Stomach (tissue), 9 donors: Measurements from ENCODE around the gene GAK. TPM values are rescaled to one million over a fixed set of nuclear protein-coding genes. Genes with fewer than 3 reads are reported as not detected.

Experiments used
- DNase-seq, 2 donors: peaks; one replicate each; pipeline versions ENCODE4 v3.0.0 to v3.0.0-alpha.2; 2013 to 2019
- H3K27ac ChIP-seq, 5 donors: fragments of 200-600 bp in 4 of 5; sonication (generic) in 4 of 5; one replicate each; pipeline ENCODE4 v1.5.1; 2013 to 2019; ENCODE audit warnings: mild to moderate bottlenecking in 1 of 5, moderate library complexity in 1 of 5
- H3K27me3 ChIP-seq, 3 donors: fragments of 200-600 bp; sonication (generic); one replicate each; pipeline ENCODE4 v1.5.1; 2017 to 2019; ENCODE audit warnings: mixed run types in 1 of 3
- H3K36me3 ChIP-seq, 4 donors: fragments of 200-600 bp; sonication (generic); 1 replicate in 3 of 4; 2 replicates in 1 of 4; pipeline ENCODE4 v1.5.1; 2016 to 2019
- H3K4me1 ChIP-seq, 4 donors: fragments of 200-600 bp; sonication (generic); one replicate each; pipeline ENCODE4 v1.5.1; 2016 to 2019
- H3K4me3 ChIP-seq, 4 donors: fragments of 200-600 bp; sonication (generic) in 3 of 4; one replicate each; pipeline ENCODE4 v1.5.1; 2016 to 2019; ENCODE audit warnings: mild to moderate bottlenecking in 1 of 4
- H3K9me3 ChIP-seq, 4 donors: fragments of 200-600 bp; sonication (generic); one replicate each; pipeline ENCODE4 v1.5.1; 2016 to 2019
- CTCF ChIP-seq, 7 experiments: fragments of 450-650 bp in 4 of 7; fragments of 200-600 bp in 3 of 7; sonication (generic) in 3 of 7; IDR thresholded peaks; one replicate each; pipeline ENCODE4 v1.5.1; 2016 to 2019; ENCODE audit warnings: antibody characterized with exemption in 7 of 7, control low read depth in 2 of 7, mild to moderate bottlenecking in 1 of 7
- EP300 ChIP-seq: sonication (generic); formaldehyde crosslinking; IDR thresholded peaks from one replicate; pipeline ENCODE4 v1.6.1; 2017; ENCODE audit warnings: antibody characterized with exemption
- POLR2A ChIP-seq, 4 donors: fragments of 450-650 bp; IDR thresholded peaks; one replicate each; pipeline ENCODE4 v1.6.1; 2016; ENCODE audit warnings: antibody characterized with exemption in 4 of 4, control low read depth in 2 of 4, mild to moderate bottlenecking in 1 of 4, moderate library complexity in 1 of 4
- POLR2AphosphoS5 ChIP-seq, 3 donors: sonication (generic); formaldehyde crosslinking; IDR thresholded peaks; one replicate each; pipeline ENCODE4 v1.6.1; 2016; ENCODE audit warnings: antibody characterized with exemption in 3 of 3
- WGBS, 5 donors: extraction: QIAGEN DNeasy Blood & Tissue Kit in 3 of 5; methylation state at CpG; one replicate each; pipeline versions ENCODE4 v1.1.5 to v1.1.7; 2013 to 2018; 5-methylcytosine and 5-hydroxymethylcytosine counted together
- intact Hi-C: fragments of 100-400 bp; cut with DNase I; formaldehyde crosslinking; loops from one replicate; pipeline ENCODE4 v1.15.1; 2023; ENCODE audit warnings: low total_unique reads
- polyA plus RNA-seq, 3 donors: library from polyadenylated mRNA; stranded (reverse); fragments of 200-250 nt; gene quantifications; one replicate each; pipeline ENCODE4 v1.2.3, GENCODE V29; 2013
- total RNA-seq, 5 donors: library from RNA; depleted of rRNA; stranded (reverse); fragments of >200 nt; gene quantifications; one replicate each; pipeline versions ENCODE4 v1.1.0 to v1.2.3, GENCODE V29; 2014 to 2016
- donor health status: healthy with polysubstance abuse.
- donor health status: Bipolar disorder and iron deficiency.
- donor health status: healthy.

The GAK gene
- total and polyA plus RNA-seq, 8 donors = 71.8 to 503 (median 157) TPM

DNA sequence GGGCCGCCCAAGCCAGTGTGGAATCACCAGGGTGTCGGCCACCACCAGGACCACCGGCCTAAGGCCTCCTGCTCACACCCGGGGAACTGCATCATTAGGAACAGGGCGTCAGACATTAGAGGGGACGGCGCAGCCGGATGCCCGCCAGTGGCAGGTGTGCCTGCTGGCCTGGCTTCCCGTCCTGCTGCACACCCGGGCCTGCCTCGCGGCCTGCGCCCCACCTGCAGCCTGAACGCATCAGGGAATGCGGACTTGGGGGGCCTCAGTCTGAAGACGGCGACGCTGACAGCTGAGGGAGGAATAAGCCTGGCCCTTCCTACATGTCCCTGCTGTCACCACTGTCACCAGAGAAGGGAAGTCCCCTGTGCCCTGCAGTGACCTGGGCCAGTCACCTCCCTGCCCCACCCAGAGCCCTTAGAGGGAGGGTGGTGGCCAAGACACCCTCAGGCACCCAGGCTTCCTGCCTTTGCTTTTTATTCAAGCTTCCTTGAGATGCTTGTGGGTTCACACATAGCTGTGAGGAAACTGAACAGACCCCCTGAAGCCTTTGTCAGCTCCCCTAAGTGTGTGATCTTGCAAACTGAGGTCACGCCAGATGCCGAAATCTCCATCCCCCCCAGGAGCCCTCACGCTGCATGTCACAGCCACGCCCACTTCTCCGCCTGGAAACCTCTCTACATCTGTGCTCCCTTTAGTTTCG, 38.1 kb upstream of the GAK start:
- no peak for TF ChIP-seq CTCF (IDR thresholded peaks at IDR 0.05)
- TF ChIP-seq POLR2A (IDR thresholded peaks at IDR 0.05) = no peak
- no peak for TF ChIP-seq EP300
- no peak for TF ChIP-seq POLR2AphosphoS5 (IDR thresholded peaks at IDR 0.05)
- no peak overlapping the region for H3K27ac ChIP-seq
- H3K36me3 ChIP-seq = peaks cover 13 to 23% (median 22%) of the 10 kb centered on the region in 4 donors
- no peak overlapping the region for H3K4me3 ChIP-seq
- intact Hi-C loops = loop anchor here (5.0 kb wide), 1 partner anchor 33 kb away; no protein-coding TSS in a partner anchor
- H3K4me1 ChIP-seq = peaks cover 39 to 59% (median 53%) of the 10 kb centered on the region in 4 donors
- 90 to 95% (median 92%) methylated on average over 11 to 25 of the region's 25 CpGs for WGBS, 5 donors
- no peaks in the 10 kb centered on the region for H3K9me3 ChIP-seq
- H3K27me3 ChIP-seq = peaks cover 0 to 16% (median 0%) of the 10 kb centered on the region in 3 donors
- no peak for DNase-seq

DNA sequence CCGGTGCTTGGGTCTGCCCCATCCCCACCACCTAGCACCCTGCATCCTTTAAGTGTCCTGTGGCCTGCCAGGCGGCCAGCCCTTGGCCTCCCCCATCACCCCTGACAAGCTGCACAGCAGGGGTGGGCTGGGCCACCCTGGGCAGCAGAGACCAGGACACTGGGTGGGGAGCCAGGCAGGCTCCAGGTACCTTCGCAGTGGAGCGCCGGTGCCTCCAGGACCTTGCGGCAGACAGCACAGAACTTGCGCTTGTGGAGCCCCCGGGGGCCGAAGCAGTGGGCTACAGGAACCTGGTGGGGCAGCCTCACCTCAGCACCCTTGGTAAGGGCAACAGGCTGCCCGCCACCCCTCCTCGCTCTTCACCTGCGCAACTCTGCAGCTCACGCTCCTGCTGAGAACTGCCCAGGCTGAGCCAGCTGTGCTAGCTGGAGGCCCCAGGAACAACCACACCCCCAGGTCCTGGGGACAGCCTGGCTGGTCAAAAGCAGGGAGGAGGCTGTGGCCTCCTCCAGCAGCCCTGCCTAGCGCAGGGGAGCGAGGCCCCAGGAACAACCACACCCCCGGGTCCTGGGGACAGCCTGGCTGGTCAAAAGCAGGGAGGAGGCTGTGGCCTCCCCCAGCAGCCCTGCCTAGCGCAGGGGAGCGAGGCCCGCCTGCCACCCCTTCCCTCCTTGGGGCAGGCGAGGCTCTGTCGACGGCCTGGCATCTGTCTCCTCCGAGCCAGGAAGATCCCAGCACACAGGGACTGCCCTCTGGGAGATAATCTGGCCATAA, 36.7 kb upstream of the GAK start:
- no peak for TF ChIP-seq POLR2AphosphoS5 (IDR thresholded peaks at IDR 0.05)
- TF ChIP-seq EP300 = no peak
- TF ChIP-seq POLR2A (IDR thresholded peaks at IDR 0.05) = no peak
- no peak for TF ChIP-seq CTCF (IDR thresholded peaks at IDR 0.05)
- Histone ChIP-seq H3K27ac (no peak overlapping the region), H3K36me3 (peaks cover 18 to 36% (median 32%) of the 10 kb centered on the region in 4 donors), H3K4me3 (no peak overlapping the region), H3K4me1 (peaks cover 37 to 55% (median 49%) of the 10 kb centered on the region in 4 donors), H3K9me3 (no peaks in the 10 kb centered on the region), H3K27me3 (peaks cover 0 to 16% (median 0%) of the 10 kb centered on the region in 3 donors)
- 56 to 81% (median 71%) methylated on average over 11 to 23 of the region's 23 CpGs for WGBS, 5 donors
- intact Hi-C loops = no loop called here
- DNase-seq = peak in 1 of 2 donors; percentile 63

DNA sequence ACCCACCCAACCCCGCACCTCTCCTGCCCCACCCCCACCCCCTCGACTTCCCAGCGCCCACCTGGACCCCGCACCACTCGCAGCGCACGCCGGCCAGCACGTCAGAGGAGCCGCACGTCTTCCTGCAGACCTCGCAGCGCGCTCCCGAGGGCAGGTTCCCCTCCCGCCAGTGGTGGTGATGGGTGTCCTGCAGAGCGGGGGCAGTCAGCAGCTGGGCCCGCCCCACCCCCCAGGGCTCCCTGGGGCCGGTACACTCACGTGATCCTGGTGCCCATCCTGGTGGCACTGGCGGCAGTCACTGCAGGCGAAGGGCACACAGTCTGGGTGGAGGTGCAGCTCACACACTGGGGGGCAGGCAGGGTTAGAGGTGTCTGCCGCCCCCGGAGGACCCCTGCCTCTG, 36.1 kb upstream of the GAK start:
- H3K4me3 ChIP-seq = peak overlapping the region in 1 of 4 donors; percentile 12
- H3K9me3 ChIP-seq = no peaks in the 10 kb centered on the region
- H3K4me1 ChIP-seq = peaks cover 35 to 52% (median 46%) of the 10 kb centered on the region in 4 donors
- intact Hi-C loops = no loop called here
- no peak for DNase-seq
- H3K27me3 ChIP-seq = peaks cover 0 to 16% (median 0%) of the 10 kb centered on the region in 3 donors
- TF ChIP-seq POLR2A (IDR thresholded peaks at IDR 0.05) (no peak), EP300 (no peak), POLR2AphosphoS5 (IDR thresholded peaks at IDR 0.05) (no peak), CTCF (IDR thresholded peaks at IDR 0.05) (no peak)
- no peak overlapping the region for H3K27ac ChIP-seq
- 10 to 53% (median 23%) methylated on average over 3 to 24 of the region's 24 CpGs for WGBS, 5 donors
- peaks cover 18 to 38% (median 33%) of the 10 kb centered on the region in 4 donors for H3K36me3 ChIP-seq
